ENCODE measurements around the gene GRIK2. TPM values are rescaled to one million over a fixed set of nuclear protein-coding genes. Genes with fewer than 3 reads are reported as not detected.

Gene GRIK2
- total RNA-seq, 2 donors from 2014 or later: 7.7 to 12.1 TPM

DNA sequence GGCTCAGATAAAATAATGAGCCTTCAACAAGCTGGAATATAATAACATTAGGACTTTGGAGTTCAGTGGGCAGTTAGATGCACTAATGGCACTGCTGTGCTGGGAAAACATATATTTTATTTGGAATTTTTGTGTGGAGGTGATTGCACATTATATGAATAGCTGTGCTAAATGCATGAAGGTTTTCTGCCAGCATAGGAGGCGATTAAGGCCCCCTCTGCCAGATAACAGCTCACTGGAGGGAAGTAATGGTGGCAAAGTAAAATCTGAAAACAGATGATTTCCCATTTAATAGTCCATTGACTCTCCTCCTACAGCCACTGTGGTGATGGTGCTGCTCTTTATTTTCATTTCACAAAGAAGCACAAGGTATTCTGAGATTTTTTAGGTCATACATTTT is 326.0 kb downstream of the GRIK2 start:
- H3K4me3 ChIP-seq: no peak overlapping the region
- no peak for DNase-seq (ENCODE audit: low spot score)
- H3K4me1 ChIP-seq: no peaks in the 10 kb centered on the region
- H3K9me3 ChIP-seq: no peaks in the 10 kb centered on the region
- no peak overlapping the region for H3K27ac ChIP-seq
- TF ChIP-seq, protein P1, sequence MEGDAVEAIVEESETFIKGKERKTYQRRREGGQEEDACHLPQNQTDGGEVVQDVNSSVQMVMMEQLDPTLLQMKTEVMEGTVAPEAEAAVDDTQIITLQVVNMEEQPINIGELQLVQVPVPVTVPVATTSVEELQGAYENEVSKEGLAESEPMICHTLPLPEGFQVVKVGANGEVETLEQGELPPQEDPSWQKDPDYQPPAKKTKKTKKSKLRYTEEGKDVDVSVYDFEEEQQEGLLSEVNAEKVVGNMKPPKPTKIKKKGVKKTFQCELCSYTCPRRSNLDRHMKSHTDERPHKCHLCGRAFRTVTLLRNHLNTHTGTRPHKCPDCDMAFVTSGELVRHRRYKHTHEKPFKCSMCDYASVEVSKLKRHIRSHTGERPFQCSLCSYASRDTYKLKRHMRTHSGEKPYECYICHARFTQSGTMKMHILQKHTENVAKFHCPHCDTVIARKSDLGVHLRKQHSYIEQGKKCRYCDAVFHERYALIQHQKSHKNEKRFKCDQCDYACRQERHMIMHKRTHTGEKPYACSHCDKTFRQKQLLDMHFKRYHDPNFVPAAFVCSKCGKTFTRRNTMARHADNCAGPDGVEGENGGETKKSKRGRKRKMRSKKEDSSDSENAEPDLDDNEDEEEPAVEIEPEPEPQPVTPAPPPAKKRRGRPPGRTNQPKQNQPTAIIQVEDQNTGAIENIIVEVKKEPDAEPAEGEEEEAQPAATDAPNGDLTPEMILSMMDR (IDR thresholded peaks at IDR 0.05): no peak
- H3K36me3 ChIP-seq: no peaks in the 10 kb centered on the region
- H3K27me3 ChIP-seq: no peaks in the 10 kb centered on the region

DNA sequence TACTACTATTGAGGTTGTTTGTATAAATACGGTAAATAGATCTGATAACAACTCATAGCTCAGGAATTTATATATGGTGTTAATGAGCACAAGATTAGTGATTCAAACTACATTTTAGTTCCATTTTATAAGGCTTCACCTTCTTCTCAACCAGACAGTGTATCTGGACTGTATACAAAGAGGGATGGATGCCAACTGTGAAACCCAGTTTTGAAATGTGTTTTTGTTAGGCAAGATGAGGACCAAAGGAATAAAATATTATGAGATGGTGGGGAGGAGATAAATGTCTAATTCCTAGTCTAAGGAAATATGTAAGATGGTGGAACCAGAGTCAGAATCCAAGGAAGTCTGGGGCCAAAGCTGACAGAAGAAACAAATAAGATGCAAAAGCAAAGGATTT is 329.0 kb downstream of the GRIK2 start:
- no peak for DNase-seq (ENCODE audit: low spot score)
- Histone ChIP-seq H3K4me3 (no peak overlapping the region), H3K27ac (no peak overlapping the region), H3K9me3 (no peaks in the 10 kb centered on the region), H3K36me3 (no peaks in the 10 kb centered on the region), H3K4me1 (no peaks in the 10 kb centered on the region), H3K27me3 (no peaks in the 10 kb centered on the region)
- TF ChIP-seq, protein P1 (IDR thresholded peaks at IDR 0.05): no peak

DNA sequence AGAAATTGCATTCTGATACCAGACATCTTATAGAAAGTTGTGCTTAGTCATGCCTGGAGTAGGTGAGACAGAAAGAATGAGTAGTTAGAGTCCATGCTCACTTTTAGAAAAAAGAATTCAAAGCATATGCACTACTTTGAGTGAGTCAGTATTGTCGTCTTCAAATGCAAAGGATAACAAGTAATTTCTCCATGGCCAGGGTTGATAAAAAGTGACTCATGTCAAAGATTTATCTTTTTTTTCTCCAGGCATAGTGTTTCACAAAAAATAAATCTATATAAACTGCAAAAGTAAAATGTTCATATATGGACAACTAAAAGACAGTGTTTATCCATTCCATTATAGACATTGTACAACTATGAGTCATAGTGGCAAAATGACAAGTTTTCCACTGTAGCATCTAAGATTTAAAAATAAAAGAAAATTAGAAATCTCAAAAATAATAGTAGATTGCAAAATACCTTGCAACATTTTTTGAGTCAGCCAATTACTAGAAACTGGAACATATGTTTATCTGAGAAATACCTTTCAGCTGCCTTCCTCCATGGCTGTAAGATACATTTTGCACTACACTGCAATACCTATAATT is 329.6 kb downstream of the GRIK2 start:
- no peak for DNase-seq (ENCODE audit: low spot score)
- H3K27me3 ChIP-seq: no peaks in the 10 kb centered on the region
- no peaks in the 10 kb centered on the region for H3K4me1 ChIP-seq
- TF ChIP-seq, protein P1 (IDR thresholded peaks at IDR 0.05): no peak
- no peaks in the 10 kb centered on the region for H3K9me3 ChIP-seq
- no peak overlapping the region for H3K4me3 ChIP-seq
- no peaks in the 10 kb centered on the region for H3K36me3 ChIP-seq
- H3K27ac ChIP-seq: no peak overlapping the region

DNA sequence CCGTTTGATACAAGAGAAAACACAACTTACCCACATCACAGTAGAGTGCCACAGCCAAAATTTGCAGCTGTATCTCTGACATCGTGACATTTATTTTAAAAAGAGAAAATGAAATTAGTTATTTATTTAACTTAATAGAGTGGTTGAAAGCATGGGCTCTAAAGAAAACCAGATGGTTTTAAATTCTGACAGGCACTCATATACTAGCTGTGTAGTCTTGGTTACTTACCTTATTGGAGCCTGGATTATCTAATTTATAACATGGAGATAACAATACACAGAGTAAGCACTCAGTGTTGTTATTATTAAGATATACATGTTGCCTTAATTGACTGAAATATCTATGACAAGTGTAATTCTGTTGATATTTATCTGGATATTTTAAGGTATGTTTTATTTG is 334.9 kb downstream of the GRIK2 start:
- no peaks in the 10 kb centered on the region for H3K36me3 ChIP-seq
- no peaks in the 10 kb centered on the region for H3K27me3 ChIP-seq
- H3K4me1 ChIP-seq: no peaks in the 10 kb centered on the region
- H3K4me3 ChIP-seq: no peak overlapping the region
- TF ChIP-seq, protein P1 (IDR thresholded peaks at IDR 0.05): no peak
- no peak overlapping the region for H3K27ac ChIP-seq
- H3K9me3 ChIP-seq: no peaks in the 10 kb centered on the region
- no peak for DNase-seq (ENCODE audit: low spot score)

DNA sequence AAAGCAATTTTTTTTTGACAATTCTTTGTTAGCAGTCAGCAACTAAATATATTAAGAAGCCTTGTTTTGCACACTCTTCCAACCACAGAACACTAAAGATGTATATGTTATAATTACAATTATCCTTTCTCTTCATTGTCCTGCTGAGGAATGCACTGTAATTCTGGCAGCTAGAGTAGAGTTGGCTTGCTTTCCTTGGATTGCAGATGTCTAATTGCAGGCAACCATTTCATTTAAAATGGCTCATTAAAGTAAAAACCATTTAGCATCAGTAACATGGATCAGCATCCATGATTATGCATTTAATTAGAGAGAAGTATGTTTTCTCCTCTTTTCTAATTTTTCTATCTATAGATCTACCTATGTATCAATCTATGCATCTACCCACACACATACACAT is 335.4 kb downstream of the GRIK2 start:
- no peak overlapping the region for H3K27ac ChIP-seq
- no peaks in the 10 kb centered on the region for H3K9me3 ChIP-seq
- H3K4me1 ChIP-seq: no peaks in the 10 kb centered on the region
- no peak for DNase-seq (ENCODE audit: low spot score)
- TF ChIP-seq, protein P1 (IDR thresholded peaks at IDR 0.05): no peak
- no peaks in the 10 kb centered on the region for H3K36me3 ChIP-seq
- H3K4me3 ChIP-seq: no peak overlapping the region
- H3K27me3 ChIP-seq: no peaks in the 10 kb centered on the region

DNA sequence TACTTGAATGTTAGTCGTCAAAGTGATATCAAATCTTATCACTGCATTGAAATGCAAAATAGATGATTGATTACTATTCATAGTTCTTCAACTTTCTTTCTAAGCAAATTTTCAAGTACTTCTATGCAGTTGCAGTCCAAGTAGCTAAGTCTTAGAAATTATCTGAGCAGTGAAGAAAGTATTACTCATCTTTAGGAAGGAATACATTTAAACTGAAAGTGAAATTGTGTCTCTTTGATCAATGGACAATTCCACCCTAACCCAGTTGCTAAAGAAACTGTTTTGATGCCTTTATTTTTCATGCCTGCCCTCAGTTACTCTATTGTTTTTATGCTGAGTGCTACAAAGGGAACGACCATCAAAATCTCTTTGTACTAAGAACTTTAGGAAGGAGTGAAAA is 337.4 kb downstream of the GRIK2 start:
- TF ChIP-seq, protein P1 (IDR thresholded peaks at IDR 0.05): no peak
- H3K4me1 ChIP-seq: no peaks in the 10 kb centered on the region
- no peaks in the 10 kb centered on the region for H3K36me3 ChIP-seq
- H3K27me3 ChIP-seq: no peaks in the 10 kb centered on the region
- no peak overlapping the region for H3K4me3 ChIP-seq
- no peak for DNase-seq (ENCODE audit: low spot score)
- H3K27ac ChIP-seq: no peak overlapping the region
- H3K9me3 ChIP-seq: no peaks in the 10 kb centered on the region

Measured in right atrium auricular region (tissue), 2 donors.